NOMO-1 treated with DMSO at 0.1 percent for 48 hours (cell line): Measurements from ENCODE around the gene PTEN.
"Not testable (repeated sequence)": the region's sequence is repeated elsewhere in the genome, so short reads cannot be mapped to it uniquely, and the experiment has no call there.

Source experiments
- DNase-seq: peaks from one replicate; lab custom pipeline; 2025; ENCODE audit not compliant: unreplicated experiment; lab: John Stamatoyannopoulos, UW

The PTEN gene

GRCh38 chr10:87868277-87868676, 4.9 kb downstream of the PTEN start:
- no peak for DNase-seq

GRCh38 chr10:87869139-87869538, 5.7 kb downstream of the PTEN start:
- DNase-seq, result not testable (repeated sequence)

GRCh38 chr10:87869773-87870551, 6.5 kb downstream of the PTEN start:
- DNase-seq, result no peak

GRCh38 chr10:87872828-87873227, 9.4 kb downstream of the PTEN start:
- no peak for DNase-seq

- DNase-seq, result no peak
Measured at GRCh38 chr10:87873656-87874055, 10.2 kb downstream of the PTEN start.

- DNase-seq, result no peak
Measured at GRCh38 chr10:87875929-87876571, 12.6 kb downstream of the PTEN start.

- DNase-seq, result no peak
Measured at GRCh38 chr10:87878664-87879459, 15.4 kb downstream of the PTEN start.

GRCh38 chr10:87880336-87880735, 16.9 kb downstream of the PTEN start:
- no peak for DNase-seq

- DNase-seq, result not testable (repeated sequence)
Measured at GRCh38 chr10:87881373-87882059, 18.1 kb downstream of the PTEN start.

- DNase-seq, result no peak
Measured at GRCh38 chr10:87882555-87883294, 19.3 kb downstream of the PTEN start.

- no peak for DNase-seq
Measured at GRCh38 chr10:87886635-87887034, 23.2 kb downstream of the PTEN start.

- DNase-seq, result no peak
Measured at GRCh38 chr10:87887146-87887545, 23.7 kb downstream of the PTEN start.

GRCh38 chr10:87887548-87888289, 24.3 kb downstream of the PTEN start:
- DNase-seq, result no peak

- no peak for DNase-seq
Measured at GRCh38 chr10:87895430-87895829, 32.0 kb downstream of the PTEN start.

- no peak for DNase-seq
Measured at GRCh38 chr10:87896216-87896615, 32.8 kb downstream of the PTEN start.

- not testable (repeated sequence) for DNase-seq
Measured at GRCh38 chr10:87897957-87898356, 34.5 kb downstream of the PTEN start.

- DNase-seq, result not testable (repeated sequence)
Measured at GRCh38 chr10:87903396-87903795, 40.0 kb downstream of the PTEN start.

GRCh38 chr10:87913156-87913921, 49.9 kb downstream of the PTEN start:
- no peak for DNase-seq

GRCh38 chr10:87915406-87915805, 52.0 kb downstream of the PTEN start:
- DNase-seq, result no peak
